ENCODE data around the gene SDK1.

Gene SDK1

DNA sequence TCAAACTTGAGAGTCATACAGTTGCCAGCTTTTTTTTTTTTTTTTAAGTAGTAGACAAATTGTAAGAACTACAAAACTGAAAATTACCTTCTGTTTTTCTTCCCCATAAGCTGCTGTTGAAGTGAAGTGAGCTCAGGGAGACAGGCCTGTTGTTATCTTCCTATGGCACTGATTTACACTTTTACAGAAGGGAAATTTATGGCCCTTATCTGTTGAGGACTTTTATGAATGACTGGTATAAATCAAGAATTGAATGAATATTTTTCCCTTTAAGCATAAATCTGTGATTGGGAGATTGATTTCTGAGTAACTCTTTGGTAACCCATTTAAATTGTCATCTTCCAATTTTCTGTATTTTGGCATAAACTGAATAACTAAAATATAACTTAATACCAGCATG, 124.0 kb downstream of the SDK1 start:
- Histone ChIP-seq H3F3A (ENCODE audit: control insufficient read depth, insufficient read depth) (no peaks in the 10 kb centered on the region), H3K36me3 (ENCODE audit: control insufficient read depth, low read length) (no peaks in the 10 kb centered on the region), H3K4me2 (ENCODE audit: low read length) (no peak overlapping the region), H3K4me1 (ENCODE audit: control insufficient read depth, low read length) (no peaks in the 10 kb centered on the region), H4K20me1 (ENCODE audit: control insufficient read depth, insufficient read depth, low read depth, low read length) (no peaks in the 10 kb centered on the region), H3K9me2 (replicated peaks; ENCODE audit: control insufficient read depth, low read length) (no peaks in the 10 kb centered on the region), H3K79me2 (ENCODE audit: control insufficient read depth, low read length) (no peaks in the 10 kb centered on the region), H3K27ac (ENCODE audit: low read depth, low read length) (no peak overlapping the region), H3K4me3 (ENCODE audit: low read length) (no peak overlapping the region), H3K9me3 (ENCODE audit: control insufficient read depth, insufficient read depth, low read length) (peaks cover 8% of the 10 kb centered on the region; the same call in 1 of the 2 replicates), H3K27me3 (ENCODE audit: control insufficient read depth, low read length) (0 out of 2 replicates have a peak, but pooled peaks cover 2% of the 10 kb centered on the region)
- TF ChIP-seq, protein P1, sequence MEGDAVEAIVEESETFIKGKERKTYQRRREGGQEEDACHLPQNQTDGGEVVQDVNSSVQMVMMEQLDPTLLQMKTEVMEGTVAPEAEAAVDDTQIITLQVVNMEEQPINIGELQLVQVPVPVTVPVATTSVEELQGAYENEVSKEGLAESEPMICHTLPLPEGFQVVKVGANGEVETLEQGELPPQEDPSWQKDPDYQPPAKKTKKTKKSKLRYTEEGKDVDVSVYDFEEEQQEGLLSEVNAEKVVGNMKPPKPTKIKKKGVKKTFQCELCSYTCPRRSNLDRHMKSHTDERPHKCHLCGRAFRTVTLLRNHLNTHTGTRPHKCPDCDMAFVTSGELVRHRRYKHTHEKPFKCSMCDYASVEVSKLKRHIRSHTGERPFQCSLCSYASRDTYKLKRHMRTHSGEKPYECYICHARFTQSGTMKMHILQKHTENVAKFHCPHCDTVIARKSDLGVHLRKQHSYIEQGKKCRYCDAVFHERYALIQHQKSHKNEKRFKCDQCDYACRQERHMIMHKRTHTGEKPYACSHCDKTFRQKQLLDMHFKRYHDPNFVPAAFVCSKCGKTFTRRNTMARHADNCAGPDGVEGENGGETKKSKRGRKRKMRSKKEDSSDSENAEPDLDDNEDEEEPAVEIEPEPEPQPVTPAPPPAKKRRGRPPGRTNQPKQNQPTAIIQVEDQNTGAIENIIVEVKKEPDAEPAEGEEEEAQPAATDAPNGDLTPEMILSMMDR (IDR thresholded peaks at IDR 0.05; ENCODE audit: low read depth, low read length, poor library complexity, severe bottlenecking): no peak
- TF ChIP-seq EZH2phosphoT487 (IDR thresholded peaks at IDR 0.05; ENCODE audit: borderline replicate concordance, low read length): no peak

DNA sequence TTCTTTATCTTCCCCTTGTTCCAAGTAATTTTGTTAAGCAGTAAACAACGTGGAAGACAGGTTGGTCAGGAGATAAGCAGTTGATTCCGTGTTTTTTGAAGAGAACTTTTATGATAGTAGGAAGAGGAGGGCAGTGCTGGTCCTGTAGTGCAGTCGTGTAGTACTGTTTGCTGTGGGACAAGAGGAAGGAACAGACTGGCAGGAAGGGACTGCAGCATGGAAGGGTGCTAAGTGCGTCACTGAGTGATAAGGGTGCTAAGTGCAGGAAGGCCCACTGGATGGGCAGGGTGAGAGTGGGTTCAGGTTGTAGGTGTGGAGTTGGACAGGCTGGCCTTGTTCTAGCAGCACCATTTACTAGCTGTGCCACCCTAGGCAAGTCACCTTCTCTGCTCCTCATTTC, 125.0 kb downstream of the SDK1 start:
- Histone ChIP-seq H3K27me3 (ENCODE audit: control insufficient read depth, low read length) (0 out of 2 replicates have a peak, but pooled peaks cover 2% of the 10 kb centered on the region), H3K9me3 (ENCODE audit: control insufficient read depth, insufficient read depth, low read length) (peaks cover 8% of the 10 kb centered on the region; the same call in 1 of the 2 replicates), H3K79me2 (ENCODE audit: control insufficient read depth, low read length) (no peaks in the 10 kb centered on the region), H3K4me1 (ENCODE audit: control insufficient read depth, low read length) (no peaks in the 10 kb centered on the region), H4K20me1 (ENCODE audit: control insufficient read depth, insufficient read depth, low read depth, low read length) (no peaks in the 10 kb centered on the region), H3K36me3 (ENCODE audit: control insufficient read depth, low read length) (no peaks in the 10 kb centered on the region), H3F3A (ENCODE audit: control insufficient read depth, insufficient read depth) (no peaks in the 10 kb centered on the region), H3K27ac (ENCODE audit: low read depth, low read length) (no peak overlapping the region), H3K4me2 (ENCODE audit: low read length) (no peak overlapping the region), H3K4me3 (ENCODE audit: low read length) (no peak overlapping the region), H3K9me2 (replicated peaks; ENCODE audit: control insufficient read depth, low read length) (no peaks in the 10 kb centered on the region)
- TF ChIP-seq, protein P1 (IDR thresholded peaks at IDR 0.05; ENCODE audit: low read depth, low read length, poor library complexity, severe bottlenecking): no peak
- no peak for TF ChIP-seq EZH2phosphoT487 (IDR thresholded peaks at IDR 0.05; ENCODE audit: borderline replicate concordance, low read length)

- Histone ChIP-seq H3K27ac (ENCODE audit: low read depth, low read length) (no peak overlapping the region), H3K27me3 (ENCODE audit: control insufficient read depth, low read length) (0 out of 2 replicates have a peak, but pooled peaks cover 2% of the 10 kb centered on the region), H3K9me2 (replicated peaks; ENCODE audit: control insufficient read depth, low read length) (no peaks in the 10 kb centered on the region), H4K20me1 (ENCODE audit: control insufficient read depth, insufficient read depth, low read depth, low read length) (no peaks in the 10 kb centered on the region), H3K79me2 (ENCODE audit: control insufficient read depth, low read length) (no peaks in the 10 kb centered on the region), H3K9me3 (ENCODE audit: control insufficient read depth, insufficient read depth, low read length) (no peaks in the 10 kb centered on the region), H3K4me1 (ENCODE audit: control insufficient read depth, low read length) (no peaks in the 10 kb centered on the region), H3F3A (ENCODE audit: control insufficient read depth, insufficient read depth) (no peaks in the 10 kb centered on the region), H3K4me2 (ENCODE audit: low read length) (no peak overlapping the region), H3K4me3 (ENCODE audit: low read length) (no peak overlapping the region), H3K36me3 (ENCODE audit: control insufficient read depth, low read length) (no peaks in the 10 kb centered on the region)
- no peak for TF ChIP-seq EZH2phosphoT487 (IDR thresholded peaks at IDR 0.05; ENCODE audit: borderline replicate concordance, low read length)
- TF ChIP-seq, protein P1 (IDR thresholded peaks at IDR 0.05; ENCODE audit: low read depth, low read length, poor library complexity, severe bottlenecking): no peak
These were observed 126.9 kb downstream of the SDK1 start for GRCh38 chr7:3427957-3428356.

Data from DOHH2 (cell line).